ENCODE measurements around the gene RAP1GDS1. TPM values are rescaled to one million over a fixed set of nuclear protein-coding genes. Genes with fewer than 3 reads are reported as not detected.

Gene RAP1GDS1
- total RNA-seq, 1 donor from 2014 or later: 64.5 TPM

- FAIRE-seq (no peak), DNase-seq (ENCODE audit: low read depth) (peak; percentile 4)
- no peak overlapping the region for H3K4me3 ChIP-seq (ENCODE audit: insufficient read depth, low read depth, low read length)
- no peaks in the 10 kb centered on the region for H3K27me3 ChIP-seq (ENCODE audit: insufficient read depth, low read length)
- no peaks in the 10 kb centered on the region for H3K4me1 Mint-ChIP-seq (ENCODE audit: low read depth, unreplicated experiment)
- H4K20me1 ChIP-seq (ENCODE audit: insufficient read depth, low read length): no peaks in the 10 kb centered on the region
- H3K79me2 ChIP-seq (ENCODE audit: insufficient read depth, low read length): no peaks in the 10 kb centered on the region
- H3K4me2 ChIP-seq (ENCODE audit: low read length): no peak overlapping the region
- H3K27ac Mint-ChIP-seq (ENCODE audit: unreplicated experiment): no peak overlapping the region
- no peaks in the 10 kb centered on the region for H3K9me3 ChIP-seq (ENCODE audit: insufficient read depth, low read depth, low read length)
- no peaks in the 10 kb centered on the region for H3K4me1 ChIP-seq (ENCODE audit: insufficient read depth, low read length)
- H3K27ac ChIP-seq (ENCODE audit: low read depth, low read length): no peak overlapping the region
- H2AFZ ChIP-seq (ENCODE audit: low read depth, low read length): no peak overlapping the region
- no peak overlapping the region for H3K4me3 Mint-ChIP-seq (ENCODE audit: unreplicated experiment)
- no peak for TF ChIP-seq CTCF (IDR thresholded peaks at IDR 0.05; ENCODE audit: insufficient read depth, low read depth, low read length)
- TF ChIP-seq EZH2 (IDR thresholded peaks at IDR 0.05; ENCODE audit: insufficient read depth, low read length): no peak
- no peaks in the 10 kb centered on the region for H3K27me3 Mint-ChIP-seq (ENCODE audit: low read depth, unreplicated experiment)
- H3K9ac ChIP-seq (ENCODE audit: low read length): no peak overlapping the region
- peaks cover 8% of the 10 kb centered on the region for H3K36me3 Mint-ChIP-seq (ENCODE audit: low read depth, unreplicated experiment)
- no peaks in the 10 kb centered on the region for H3K36me3 ChIP-seq (ENCODE audit: insufficient read depth, low read length)
- H3K9me3 Mint-ChIP-seq (ENCODE audit: unreplicated experiment): no peaks in the 10 kb centered on the region
Observed at GRCh38 chr4:98374643-98375042, 113.5 kb downstream of the RAP1GDS1 start.

- H3K27me3 ChIP-seq (ENCODE audit: insufficient read depth, low read length): no peaks in the 10 kb centered on the region
- H4K20me1 ChIP-seq (ENCODE audit: insufficient read depth, low read length): no peaks in the 10 kb centered on the region
- no peaks in the 10 kb centered on the region for H3K79me2 ChIP-seq (ENCODE audit: insufficient read depth, low read length)
- H3K4me1 Mint-ChIP-seq (ENCODE audit: low read depth, unreplicated experiment): no peaks in the 10 kb centered on the region
- FAIRE-seq (peak; percentile 84), DNase-seq (ENCODE audit: low read depth) (peak; percentile 45)
- no peaks in the 10 kb centered on the region for H3K36me3 ChIP-seq (ENCODE audit: insufficient read depth, low read length)
- peaks cover 5% of the 10 kb centered on the region for H3K36me3 Mint-ChIP-seq (ENCODE audit: low read depth, unreplicated experiment)
- H3K9me3 Mint-ChIP-seq (ENCODE audit: unreplicated experiment): no peaks in the 10 kb centered on the region
- H2AFZ ChIP-seq (ENCODE audit: low read depth, low read length): no peak overlapping the region
- H3K27ac ChIP-seq (ENCODE audit: low read depth, low read length): no peak overlapping the region
- no peak overlapping the region for H3K4me3 Mint-ChIP-seq (ENCODE audit: unreplicated experiment)
- H3K4me2 ChIP-seq (ENCODE audit: low read length): peak overlapping the region; percentile 54
- H3K4me3 ChIP-seq (ENCODE audit: insufficient read depth, low read depth, low read length): no peak overlapping the region
- H3K27me3 Mint-ChIP-seq (ENCODE audit: low read depth, unreplicated experiment): no peaks in the 10 kb centered on the region
- H3K27ac Mint-ChIP-seq (ENCODE audit: unreplicated experiment): no peak overlapping the region
- no peaks in the 10 kb centered on the region for H3K9me3 ChIP-seq (ENCODE audit: insufficient read depth, low read depth, low read length)
- no peak for TF ChIP-seq EZH2 (IDR thresholded peaks at IDR 0.05; ENCODE audit: insufficient read depth, low read length)
- no peak for TF ChIP-seq CTCF (IDR thresholded peaks at IDR 0.05; ENCODE audit: insufficient read depth, low read depth, low read length)
- H3K9ac ChIP-seq (ENCODE audit: low read length): peak overlapping the region; percentile 9
- no peaks in the 10 kb centered on the region for H3K4me1 ChIP-seq (ENCODE audit: insufficient read depth, low read length)
Observed at GRCh38 chr4:98377559-98377958, 116.4 kb downstream of the RAP1GDS1 start.

- H3K9ac ChIP-seq (ENCODE audit: low read length): no peak overlapping the region
- H3K36me3 ChIP-seq (ENCODE audit: insufficient read depth, low read length): no peaks in the 10 kb centered on the region
- no peaks in the 10 kb centered on the region for H3K4me1 ChIP-seq (ENCODE audit: insufficient read depth, low read length)
- H3K27ac ChIP-seq (ENCODE audit: low read depth, low read length): no peak overlapping the region
- TF ChIP-seq EZH2 (IDR thresholded peaks at IDR 0.05; ENCODE audit: insufficient read depth, low read length) (no peak), CTCF (IDR thresholded peaks at IDR 0.05; ENCODE audit: insufficient read depth, low read depth, low read length) (no peak)
- no peak overlapping the region for H3K4me3 ChIP-seq (ENCODE audit: insufficient read depth, low read depth, low read length)
- H3K4me1 Mint-ChIP-seq (ENCODE audit: low read depth, unreplicated experiment): no peaks in the 10 kb centered on the region
- H3K27me3 ChIP-seq (ENCODE audit: insufficient read depth, low read length): no peaks in the 10 kb centered on the region
- no peak overlapping the region for H3K4me2 ChIP-seq (ENCODE audit: low read length)
- no peaks in the 10 kb centered on the region for H4K20me1 ChIP-seq (ENCODE audit: insufficient read depth, low read length)
- no peaks in the 10 kb centered on the region for H3K9me3 Mint-ChIP-seq (ENCODE audit: unreplicated experiment)
- H3K27me3 Mint-ChIP-seq (ENCODE audit: low read depth, unreplicated experiment): no peaks in the 10 kb centered on the region
- H2AFZ ChIP-seq (ENCODE audit: low read depth, low read length): no peak overlapping the region
- H3K36me3 Mint-ChIP-seq (ENCODE audit: low read depth, unreplicated experiment): no peaks in the 10 kb centered on the region
- FAIRE-seq (no peak), DNase-seq (ENCODE audit: low read depth) (no peak)
- H3K79me2 ChIP-seq (ENCODE audit: insufficient read depth, low read length): no peaks in the 10 kb centered on the region
- H3K9me3 ChIP-seq (ENCODE audit: insufficient read depth, low read depth, low read length): no peaks in the 10 kb centered on the region
- no peak overlapping the region for H3K27ac Mint-ChIP-seq (ENCODE audit: unreplicated experiment)
- H3K4me3 Mint-ChIP-seq (ENCODE audit: unreplicated experiment): no peak overlapping the region
Observed at GRCh38 chr4:98381306-98381705, 120.1 kb downstream of the RAP1GDS1 start.

All from astrocyte (in vitro differentiated cells and primary cell).